Measurements from ENCODE around the gene LRMDA.

- TF ChIP-seq POLR2A (IDR thresholded peaks at IDR 0.05) (no peak), CTCF (IDR thresholded peaks at IDR 0.05) (no peak), EP300 (IDR thresholded peaks at IDR 0.05) (no peak)
These were observed 347.2 kb downstream of the LRMDA start for GRCh38 chr10:75778665-75779064.

Measured in tibial nerve (tissue), 4 donors.